ENCODE measurements around the gene PTPN9.
"Not testable (repeated sequence)": the region's sequence is repeated elsewhere in the genome, so short reads cannot be mapped to it uniquely, and the experiment has no call there.

PTPN9 gene

DNA sequence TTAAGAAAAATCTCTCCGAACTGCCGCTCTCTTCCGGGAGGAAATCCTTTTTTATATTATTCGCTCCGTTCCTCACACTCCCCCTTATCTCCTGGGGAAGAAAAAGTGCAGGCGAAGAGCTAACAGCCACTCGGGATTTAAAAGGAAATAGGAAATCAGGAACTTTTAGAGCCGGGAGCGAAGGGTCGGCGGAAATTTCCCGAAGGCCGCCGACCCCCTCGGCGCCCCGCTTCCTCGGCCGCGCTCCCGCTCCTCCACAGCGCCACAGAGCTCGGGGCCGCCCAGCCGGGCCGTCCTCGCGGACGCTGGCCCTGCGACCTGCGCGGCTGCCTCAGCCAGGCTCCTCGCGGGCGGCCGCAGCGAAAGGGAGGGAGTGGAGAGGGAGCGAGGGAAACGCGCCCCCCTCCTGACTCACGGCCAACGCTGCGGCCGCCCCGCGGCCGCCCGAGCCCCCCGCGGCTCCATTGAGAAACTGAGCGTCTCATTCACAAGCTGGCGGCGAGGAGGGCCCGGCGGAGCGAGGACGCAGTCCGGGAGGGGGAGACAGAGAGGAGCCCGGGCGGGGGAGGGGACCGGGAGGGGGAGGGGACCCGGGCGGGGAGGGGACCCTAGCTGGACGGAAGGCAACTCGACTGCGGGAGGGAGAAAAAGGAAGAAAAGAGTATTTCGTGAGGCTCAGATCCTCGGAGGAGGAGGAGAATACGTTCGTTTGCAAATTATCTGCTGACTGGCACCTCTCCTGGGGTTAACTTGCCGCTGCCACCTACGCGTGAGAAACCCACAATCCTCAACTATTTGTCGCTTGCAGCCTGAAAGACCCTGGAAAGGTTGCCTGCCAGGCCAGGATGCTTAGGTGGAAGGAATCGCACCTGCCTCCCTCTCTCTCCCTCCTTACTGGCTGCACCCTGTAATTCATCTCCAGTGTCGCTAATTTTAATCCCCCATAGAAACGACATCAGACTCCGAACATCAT, at the start of gene PTPN9:
PTPN9 (minus strand) TSS at position 368 of the 973 bp plus-strand sequence. CDS start 539 bp downstream, outside the sequence.
- peak; percentile 76 for DNase-seq (ENCODE audit: low read depth)

- peak; percentile 90 for DNase-seq (ENCODE audit: low read depth)
These were observed 46.6 kb upstream of the PTPN9 start, which contains the start of gene SNUPN for GRCh38 chr15:75625542-75626347. SNUPN (minus strand) TSS chr15:75625725; CDS start chr15:75621051, 4,674 bp downstream.

DNA sequence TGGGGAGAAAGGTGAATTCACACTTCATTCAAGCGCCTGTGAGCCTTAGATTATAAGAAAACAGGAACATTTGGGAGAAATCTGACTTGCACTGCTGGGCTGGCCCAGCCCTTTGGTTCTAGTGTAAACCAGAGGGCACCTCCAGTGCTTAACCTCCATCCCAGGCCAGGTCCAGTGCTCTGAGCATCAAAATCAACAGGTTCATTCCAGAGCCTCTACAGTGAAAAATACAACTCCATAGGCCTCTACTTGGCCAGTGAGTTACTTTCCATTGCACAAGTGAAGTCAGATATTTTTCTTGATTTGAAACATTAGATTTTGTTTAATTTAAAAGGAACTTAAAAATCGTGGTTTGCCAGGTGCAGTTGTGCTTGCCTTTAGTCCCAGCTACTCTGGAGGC, 43.4 kb upstream of the PTPN9 start:
- DNase-seq (ENCODE audit: low read depth) = no peak

- peak; percentile 95 for DNase-seq (ENCODE audit: low read depth)
These were observed 41.8 kb upstream of the PTPN9 start for GRCh38 chr15:75620841-75621391.

DNA sequence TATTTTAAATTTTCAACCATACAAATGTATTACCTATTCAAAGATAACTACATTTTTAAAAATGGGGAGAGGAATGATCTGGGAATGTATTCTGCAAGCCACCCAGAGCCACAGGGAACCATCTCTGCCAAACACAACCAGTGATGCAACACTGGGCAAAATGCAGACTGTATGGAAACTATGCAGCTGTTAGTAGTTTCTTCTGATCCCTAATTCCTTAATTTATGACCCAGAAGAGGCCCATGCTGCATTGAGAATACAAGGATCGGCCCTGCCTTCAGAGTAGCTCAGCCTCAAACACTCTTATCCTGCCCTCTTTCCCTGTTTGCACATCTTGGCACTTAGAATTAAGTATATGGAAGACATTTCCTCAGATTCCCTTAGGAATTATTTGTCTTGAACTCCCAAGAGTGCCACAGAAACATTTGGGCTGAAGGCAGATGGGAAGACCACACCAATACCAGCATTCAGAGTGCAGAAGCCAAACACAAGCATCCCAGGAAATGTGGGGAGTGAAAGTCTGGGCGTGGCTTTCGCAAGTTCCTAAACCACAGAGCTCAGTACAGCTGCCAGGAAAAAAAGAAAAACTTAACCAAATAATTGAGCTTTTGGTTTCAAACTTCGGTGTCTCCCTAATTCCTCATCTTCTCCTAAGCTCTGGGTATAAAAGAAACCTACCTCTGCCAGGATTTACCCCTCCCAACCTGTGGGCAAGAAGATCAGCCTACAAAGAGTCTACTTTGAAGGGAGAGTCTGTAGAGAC, 41.1 kb upstream of the PTPN9 start:
- peak; percentile 71 for DNase-seq (ENCODE audit: low read depth)

- DNase-seq (ENCODE audit: low read depth) = no peak
These were observed 37.7 kb upstream of the PTPN9 start for GRCh38 chr15:75616766-75617165.

GRCh38 chr15:75606711-75607699, 27.9 kb upstream of the PTPN9 start:
- DNase-seq (ENCODE audit: low read depth) = no peak

- DNase-seq (ENCODE audit: low read depth) = no peak
These were observed 26.9 kb upstream of the PTPN9 start for GRCh38 chr15:75606026-75606425.

- no peak for DNase-seq (ENCODE audit: low read depth)
These were observed 20.3 kb upstream of the PTPN9 start for GRCh38 chr15:75599401-75599800.

DNA sequence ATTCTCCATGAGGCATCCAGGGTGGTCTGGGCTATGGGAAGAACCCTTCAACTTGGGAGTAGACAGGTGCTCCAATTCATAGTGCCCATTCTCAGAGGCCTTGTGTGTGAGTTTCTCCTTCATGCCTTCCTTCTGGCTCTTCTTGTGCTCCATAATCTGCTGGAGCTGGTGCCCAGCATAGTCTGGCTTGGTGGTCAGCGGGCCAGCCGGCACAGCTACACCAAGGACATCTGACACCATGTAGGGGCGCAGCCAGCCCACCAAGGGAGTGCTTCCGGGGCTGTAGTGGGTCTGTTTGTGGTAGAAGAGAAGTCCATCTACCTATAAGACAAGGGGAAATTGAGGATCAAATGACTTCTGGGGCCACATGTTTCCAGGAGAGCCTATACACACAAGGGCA, 19.2 kb upstream of the PTPN9 start:
- DNase-seq (ENCODE audit: low read depth) = no peak

GRCh38 chr15:75597667-75598341, 18.7 kb upstream of the PTPN9 start:
- DNase-seq (ENCODE audit: low read depth) = peak; percentile 22

DNA sequence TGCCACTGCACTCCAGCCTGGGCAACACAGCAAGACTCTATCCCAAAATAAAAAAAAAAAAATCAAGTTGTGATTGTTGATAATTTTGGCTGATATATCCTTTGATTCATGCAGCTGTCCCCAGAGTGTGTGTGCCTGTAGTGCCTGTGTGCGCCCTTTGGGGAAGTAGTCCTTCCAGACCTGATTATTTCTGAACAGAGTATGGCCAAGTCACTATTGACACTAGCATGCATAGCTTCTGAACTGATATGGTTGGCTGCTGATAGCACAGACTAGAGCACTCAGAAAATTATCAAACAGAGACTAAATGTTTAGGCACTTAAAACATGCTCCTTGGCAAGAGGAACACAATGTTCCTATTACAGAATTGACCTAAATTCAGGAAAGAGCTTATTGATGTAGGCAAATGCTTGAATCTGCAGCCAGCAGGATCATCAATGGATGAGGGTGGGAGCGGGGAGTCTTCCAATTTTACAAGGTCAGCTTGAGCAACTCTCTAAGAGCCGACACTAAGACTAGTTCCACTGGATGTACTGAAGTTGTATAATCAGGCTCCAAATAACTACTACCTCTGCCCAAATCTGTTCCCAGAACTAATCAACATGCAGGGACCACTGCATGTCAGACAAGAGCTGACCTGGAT, 17.7 kb upstream of the PTPN9 start:
- DNase-seq (ENCODE audit: low read depth) = no peak

DNA sequence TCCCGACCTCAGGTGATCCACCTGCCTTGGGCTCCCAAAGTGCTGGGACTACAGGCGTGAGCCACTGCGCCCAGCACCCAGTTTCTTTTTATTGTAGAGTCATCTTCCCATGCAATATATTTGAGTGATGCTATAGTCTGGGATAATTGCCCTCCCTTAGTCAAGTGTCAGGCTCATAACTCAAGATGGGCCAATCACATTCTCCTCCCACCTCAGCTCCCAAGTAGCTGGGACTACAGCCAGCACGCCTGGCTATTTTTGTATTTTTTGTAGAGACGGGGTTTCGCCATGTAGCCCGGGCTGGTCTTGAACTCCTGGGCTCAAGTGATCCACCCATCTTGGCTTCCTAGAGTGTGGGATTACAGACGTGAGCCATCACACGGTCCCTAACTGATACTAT, 15.2 kb upstream of the PTPN9 start:
- peak; percentile 69 for DNase-seq (ENCODE audit: low read depth)

DNA sequence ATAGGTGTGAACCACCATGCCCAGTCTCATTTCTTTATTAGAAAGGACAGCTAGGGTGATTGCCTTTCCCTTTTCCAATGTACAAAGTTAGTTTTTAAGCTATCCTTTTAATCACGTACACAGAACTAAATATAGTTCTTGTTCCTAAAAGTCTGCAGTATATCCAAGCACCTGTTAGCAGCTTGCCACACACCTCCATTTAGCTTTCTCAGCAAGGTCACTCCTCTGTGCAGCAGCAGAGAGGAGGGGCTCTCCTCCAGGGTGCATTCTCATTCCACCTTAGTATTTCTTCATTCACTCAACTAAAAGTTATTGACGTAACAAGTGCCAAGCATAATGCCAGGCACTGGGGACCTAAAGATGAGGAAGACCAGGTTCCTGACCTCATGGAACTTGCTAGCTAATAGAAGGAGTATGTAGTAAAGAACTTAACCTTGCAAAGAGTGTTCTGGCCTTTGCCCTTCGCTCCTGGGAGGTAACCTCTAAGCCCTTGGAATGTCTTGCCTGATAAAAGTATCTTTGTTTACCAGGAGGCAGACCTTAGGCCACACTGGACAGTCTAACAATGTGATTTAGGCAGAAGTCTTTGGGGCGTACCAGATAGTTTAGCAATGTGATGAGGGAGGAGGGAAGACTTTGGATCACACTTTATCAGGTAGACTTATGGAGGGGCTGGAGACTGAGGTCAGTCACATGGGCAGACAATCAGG, 12.7 kb upstream of the PTPN9 start:
- DNase-seq (ENCODE audit: low read depth) = peak; percentile 48

GRCh38 chr15:75590239-75590638, 11.1 kb upstream of the PTPN9 start:
- no peak for DNase-seq (ENCODE audit: low read depth)

DNA sequence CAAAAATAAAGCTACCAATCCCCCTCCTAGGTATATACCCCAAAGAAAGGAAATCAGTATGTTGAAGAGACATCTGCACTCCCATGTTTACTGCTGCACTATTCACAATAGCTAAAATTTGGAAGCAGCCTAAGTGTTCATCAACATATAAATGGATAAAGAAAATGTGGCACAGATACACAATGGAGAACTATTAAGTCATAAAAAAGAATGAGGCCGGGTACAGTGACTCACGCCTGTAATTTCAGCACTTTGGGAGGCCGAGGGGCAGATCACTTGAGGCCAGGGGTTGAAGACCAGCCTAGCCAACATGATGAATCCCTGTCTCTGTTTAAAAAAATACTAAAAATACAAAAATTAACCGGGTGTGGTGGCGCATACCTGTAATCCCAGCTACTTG, 10.0 kb upstream of the PTPN9 start:
- no peak for DNase-seq (ENCODE audit: low read depth)

DNA sequence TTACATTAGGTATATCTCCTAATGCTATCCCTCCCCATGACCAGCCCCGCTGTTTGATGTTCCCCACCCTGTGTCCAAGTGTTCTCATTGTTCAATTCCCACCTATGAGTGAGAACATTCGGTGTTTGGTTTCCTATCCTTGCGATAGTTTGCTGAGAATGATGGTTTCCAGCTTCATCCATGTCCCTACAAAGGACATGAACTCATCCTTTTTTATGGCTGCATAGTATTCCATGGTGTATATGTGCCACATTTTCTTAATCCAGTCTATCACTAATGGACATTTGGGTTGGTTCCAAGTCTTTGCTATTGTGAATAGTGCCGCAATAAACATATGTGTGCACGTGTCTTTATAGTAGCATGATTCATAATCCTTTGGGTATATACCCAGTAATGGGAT, 7.3 kb upstream of the PTPN9 start:
- DNase-seq (ENCODE audit: low read depth) = not testable (repeated sequence)

GRCh38 chr15:75584121-75584520, 5.0 kb upstream of the PTPN9 start:
- peak; percentile 56 for DNase-seq (ENCODE audit: low read depth)

- DNase-seq (ENCODE audit: low read depth) = no peak
These were observed 4.6 kb upstream of the PTPN9 start for GRCh38 chr15:75583701-75584100.

Measured in amniotic epithelial cell (primary cell).